MV-4-11 (cell line): ENCODE results near the gene PAAF1.

Experiments used
- DNase-seq: peaks from one replicate; lab custom pipeline; 2025; lab: John Stamatoyannopoulos, UW

Gene PAAF1

GRCh38 chr11:73946798-73947458, 70.1 kb downstream of the PAAF1 start:
- DNase-seq = no peak

- DNase-seq = peak; percentile 5
Measured at GRCh38 chr11:73949246-73949645, 72.4 kb downstream of the PAAF1 start.

- no peak for DNase-seq
Measured at GRCh38 chr11:73949912-73950311, 73.1 kb downstream of the PAAF1 start.

- DNase-seq = peak; percentile 57
Measured at GRCh38 chr11:73950869-73951710, 74.3 kb downstream of the PAAF1 start, which contains the start of gene DNAJB13. Gene DNAJB13, plus strand, starts transcription at chr11:73951026. Its CDS starts 44 bp downstream, at chr11:73951070.

GRCh38 chr11:73951797-73952196, 75.0 kb downstream of the PAAF1 start:
- DNase-seq = no peak

- no peak for DNase-seq
Measured at GRCh38 chr11:73956876-73957653, 80.3 kb downstream of the PAAF1 start.

- DNase-seq = no peak
Measured at GRCh38 chr11:73957654-73958361, 81.0 kb downstream of the PAAF1 start.

- no peak for DNase-seq
Measured at GRCh38 chr11:73958521-73959141, 81.8 kb downstream of the PAAF1 start.

- DNase-seq = no peak
Measured at GRCh38 chr11:73961321-73961720, 84.5 kb downstream of the PAAF1 start.

GRCh38 chr11:73962101-73962705, 85.4 kb downstream of the PAAF1 start:
- no peak for DNase-seq

GRCh38 chr11:73963861-73964260, 87.1 kb downstream of the PAAF1 start:
- DNase-seq = no peak

- no peak for DNase-seq
Measured at GRCh38 chr11:73965076-73965763, 88.4 kb downstream of the PAAF1 start.

GRCh38 chr11:73965764-73966121, 88.9 kb downstream of the PAAF1 start:
- DNase-seq = no peak

- DNase-seq = no peak
Measured at GRCh38 chr11:73968356-73968966, 91.7 kb downstream of the PAAF1 start.

- DNase-seq = no peak
Measured at GRCh38 chr11:73969091-73969490, 92.3 kb downstream of the PAAF1 start.

GRCh38 chr11:73969991-73970800, 93.4 kb downstream of the PAAF1 start:
- DNase-seq = no peak

- DNase-seq = peak; percentile 25
Measured at GRCh38 chr11:73971175-73971719, 94.4 kb downstream of the PAAF1 start.

- DNase-seq = no peak
Measured at GRCh38 chr11:73972187-73972586, 95.4 kb downstream of the PAAF1 start.
